Effector memory CD4-positive, alpha-beta T cell (primary cell): Measurements from ENCODE around the gene MFSD11.
"Not testable (repeated sequence)": the region's sequence is repeated elsewhere in the genome, so short reads cannot be mapped to it uniquely, and the experiment has no call there.

Source experiments
- DNase-seq, 3 donors: peaks; one replicate each; pipeline ENCODE4 v3.0.0-alpha.2; 2020
- H3K27ac ChIP-seq: 2 replicates; pipeline ENCODE4 v1.7.0; 2013; ENCODE audit warnings: mild to moderate bottlenecking, low read length, moderate library complexity; ENCODE audit not compliant: insufficient read depth, poor library complexity, severe bottlenecking
- H3K27me3 ChIP-seq: replicated peaks from 2 replicates; pipeline ENCODE4 v1.7.0; 2013; ENCODE audit warnings: mild to moderate bottlenecking, low read length; ENCODE audit not compliant: insufficient read depth, control insufficient read depth, poor library complexity, severe bottlenecking
- H3K36me3 ChIP-seq: 2 replicates; pipeline ENCODE4 v1.7.0; 2013; ENCODE audit warnings: mild to moderate bottlenecking, low read length, moderate library complexity; ENCODE audit not compliant: control insufficient read depth, insufficient read depth
- H3K4me1 ChIP-seq: 2 replicates; pipeline ENCODE4 v1.7.0; 2013; ENCODE audit warnings: low read length, mild to moderate bottlenecking; ENCODE audit not compliant: control insufficient read depth, insufficient read depth, poor library complexity, severe bottlenecking
- H3K4me3 ChIP-seq: 2 replicates; pipeline ENCODE4 v1.7.0; 2013; ENCODE audit warnings: low read length, low read depth, mild to moderate bottlenecking; ENCODE audit not compliant: insufficient read depth, poor library complexity, severe bottlenecking
- H3K9me3 ChIP-seq: 2 replicates; pipeline ENCODE4 v1.7.0; 2013; ENCODE audit warnings: mild to moderate bottlenecking, low read length, moderate library complexity; ENCODE audit not compliant: control insufficient read depth

MFSD11 gene

DNA sequence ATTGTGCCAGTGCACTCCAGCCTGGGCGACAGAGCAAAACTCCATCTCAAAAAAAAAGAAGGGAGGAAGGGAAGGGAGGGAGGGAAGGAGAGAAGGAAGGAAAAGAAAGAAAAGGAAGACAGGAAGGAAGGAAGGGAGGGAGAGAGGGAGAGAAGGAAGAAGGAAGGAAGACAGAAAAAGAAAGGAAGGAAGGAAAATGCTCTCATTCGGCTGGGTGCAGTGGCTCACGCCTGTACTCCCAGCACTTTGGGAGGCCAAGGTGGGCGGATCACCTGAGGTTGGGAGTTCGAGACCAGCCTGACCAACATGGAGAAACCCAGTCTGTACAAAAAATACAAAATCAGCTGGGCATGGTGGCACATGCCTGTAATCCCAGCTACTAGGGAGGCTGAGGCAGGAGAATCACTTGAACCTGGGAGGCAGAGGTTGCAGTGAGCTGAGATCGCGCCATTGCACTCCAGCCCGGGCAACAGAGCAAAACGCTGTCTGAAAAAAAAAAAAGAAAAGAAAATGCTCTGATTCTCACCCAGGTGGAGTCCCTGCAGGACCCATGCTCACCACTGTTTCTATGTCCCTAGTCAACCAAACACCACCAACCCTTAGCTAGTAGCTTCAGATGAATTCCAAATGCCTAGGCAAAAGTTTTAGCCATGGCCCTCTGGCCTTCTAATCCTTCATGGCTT, 78.1 kb downstream of the MFSD11 start:
- H3K4me3 ChIP-seq, H3K36me3 ChIP-seq, H3K27me3 ChIP-seq, H3K4me1 ChIP-seq, H3K9me3 ChIP-seq, H3K27ac ChIP-seq, DNase-seq: not testable (repeated sequence)

DNA sequence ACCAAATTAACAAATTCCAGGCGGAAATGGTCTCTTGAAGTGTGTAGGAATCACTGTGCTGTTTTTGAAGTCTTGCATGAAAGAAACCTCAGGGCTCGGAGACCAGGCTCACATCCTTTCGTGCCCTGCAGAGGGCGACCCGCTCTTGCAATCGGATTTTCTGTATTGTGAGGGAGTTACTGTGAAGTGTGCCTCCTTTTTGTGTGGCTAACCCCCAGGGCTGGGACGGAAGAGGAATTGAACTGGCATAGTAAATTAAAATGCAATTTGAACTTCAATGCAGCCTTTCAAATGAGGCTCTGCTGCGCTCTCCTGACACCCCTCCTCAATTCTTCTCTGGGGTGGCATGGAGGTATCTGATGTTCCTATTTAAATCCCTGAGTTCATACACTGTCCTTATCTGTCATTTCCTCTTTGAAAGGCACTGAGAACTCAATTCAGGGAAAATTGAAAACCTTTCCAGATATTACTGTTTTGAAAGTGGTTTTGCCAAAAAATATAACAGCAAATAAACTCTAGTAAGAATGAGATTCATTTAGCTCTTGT, 78.7 kb downstream of the MFSD11 start:
- H3K27me3 ChIP-seq: no peaks in the 10 kb centered on the region
- peak; percentile 9 to 32 (median 31) for DNase-seq
- H3K36me3 ChIP-seq: no peaks in the 10 kb centered on the region
- H3K4me1 ChIP-seq: peaks cover 5% of the 10 kb centered on the region
- no peaks in the 10 kb centered on the region for H3K9me3 ChIP-seq
- H3K27ac ChIP-seq: no peak overlapping the region
- H3K4me3 ChIP-seq: no peak overlapping the region

DNA sequence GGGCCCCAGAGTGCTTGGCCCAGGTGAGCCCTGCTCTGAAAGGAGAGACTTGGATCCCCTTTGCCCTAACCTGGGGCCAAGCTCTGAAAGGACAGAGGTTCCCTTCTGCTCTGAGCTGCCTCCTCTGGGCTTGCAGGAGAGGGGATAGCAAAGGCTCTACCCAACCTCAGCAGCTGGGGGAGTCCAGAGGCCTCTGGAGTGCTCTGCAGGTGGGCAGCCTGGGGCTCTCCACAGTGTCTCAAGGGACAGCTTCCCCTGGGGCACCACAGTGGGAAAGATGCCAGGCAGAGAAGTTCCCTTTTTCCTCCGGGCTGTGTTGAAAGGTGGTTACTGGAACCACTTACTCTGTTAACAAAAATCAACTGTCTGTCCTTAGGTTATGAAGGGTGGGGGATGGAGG, 82.1 kb downstream of the MFSD11 start:
- no peak for DNase-seq
- H3K4me3 ChIP-seq: no peak overlapping the region
- peaks cover 5% of the 10 kb centered on the region for H3K4me1 ChIP-seq
- H3K36me3 ChIP-seq: no peaks in the 10 kb centered on the region
- H3K27ac ChIP-seq: no peak overlapping the region
- no peaks in the 10 kb centered on the region for H3K9me3 ChIP-seq
- H3K27me3 ChIP-seq: no peaks in the 10 kb centered on the region

DNA sequence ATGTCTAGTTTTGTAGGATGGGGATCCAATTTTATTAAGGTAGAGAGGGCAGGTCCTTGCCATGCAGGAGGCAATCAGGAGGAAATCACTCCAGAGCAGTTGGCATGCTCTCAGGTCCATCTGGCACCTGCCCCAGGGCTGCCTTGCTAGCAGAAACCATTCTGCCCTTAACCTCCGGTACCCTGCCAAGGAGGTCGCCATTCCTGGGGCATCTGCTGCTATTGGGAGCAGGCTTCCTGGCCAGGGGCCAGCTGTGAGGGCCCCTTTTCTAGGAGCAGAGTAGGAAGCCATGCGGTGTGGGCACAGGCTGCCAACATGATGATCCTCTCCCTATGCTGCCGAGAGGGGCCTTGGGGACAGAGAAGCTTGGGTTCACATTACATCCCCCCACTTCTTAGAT, 82.6 kb downstream of the MFSD11 start:
- no peak for DNase-seq
- Histone ChIP-seq H3K4me1 (peaks cover 5% of the 10 kb centered on the region), H3K4me3 (no peak overlapping the region), H3K9me3 (no peaks in the 10 kb centered on the region), H3K27ac (no peak overlapping the region), H3K27me3 (no peaks in the 10 kb centered on the region), H3K36me3 (no peaks in the 10 kb centered on the region)

DNA sequence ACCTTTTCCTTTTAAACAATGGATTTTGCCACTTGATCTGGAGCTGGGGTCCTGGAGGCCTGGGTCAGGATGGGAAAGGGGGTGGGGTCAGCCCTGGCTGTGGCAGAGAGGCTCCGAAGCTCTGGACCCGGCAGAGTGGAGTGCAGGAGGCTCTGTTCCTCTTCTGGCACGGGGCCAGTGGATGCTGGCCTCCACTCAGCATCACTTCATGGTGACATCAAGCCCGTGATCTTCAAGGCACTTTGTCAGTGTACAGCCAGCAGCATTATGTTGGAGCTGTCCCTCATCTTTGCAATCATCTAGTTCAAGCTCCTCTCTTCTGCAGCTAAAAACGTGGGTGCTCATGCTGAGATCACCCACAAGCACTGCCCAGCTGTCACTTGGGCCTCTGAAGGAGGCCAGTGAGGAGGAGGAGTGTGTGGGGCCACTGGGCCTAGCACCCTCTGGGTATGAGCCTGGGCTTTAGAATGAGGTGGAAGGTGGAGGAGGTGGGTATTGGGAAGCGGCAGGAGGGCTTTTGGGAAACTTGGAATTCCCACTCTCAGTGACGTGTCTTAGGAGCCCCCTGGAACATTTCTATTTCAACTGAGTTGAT, 84.4 kb downstream of the MFSD11 start:
- Histone ChIP-seq H3K9me3 (no peaks in the 10 kb centered on the region), H3K36me3 (no peaks in the 10 kb centered on the region), H3K27me3 (no peaks in the 10 kb centered on the region), H3K4me1 (no peaks in the 10 kb centered on the region), H3K4me3 (no peak overlapping the region), H3K27ac (no peak overlapping the region)
- no peak for DNase-seq

DNA sequence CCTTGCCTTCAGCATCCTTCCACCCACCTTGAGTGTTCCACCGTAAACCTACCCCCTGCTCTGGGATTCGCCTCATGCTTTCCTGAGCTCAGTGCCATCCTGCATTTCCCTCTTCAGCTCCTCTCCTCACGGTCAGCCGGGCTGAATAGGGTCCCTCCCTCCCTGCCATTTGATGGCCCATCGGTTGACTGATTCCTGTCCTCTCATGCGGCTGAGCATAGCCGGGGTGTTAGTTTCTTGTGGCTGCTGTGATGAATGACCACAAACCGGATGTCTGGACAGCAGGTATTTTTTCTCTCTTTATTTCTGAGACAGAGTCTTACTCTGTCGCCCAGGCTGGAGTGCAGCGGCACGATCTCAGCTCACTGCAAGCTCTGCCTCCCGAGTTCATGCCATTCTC, 86.2 kb downstream of the MFSD11 start:
- Histone ChIP-seq H3K36me3 (no peaks in the 10 kb centered on the region), H3K4me3 (no peak overlapping the region), H3K27ac (no peak overlapping the region), H3K27me3 (no peaks in the 10 kb centered on the region), H3K4me1 (no peaks in the 10 kb centered on the region), H3K9me3 (no peaks in the 10 kb centered on the region)
- DNase-seq: no peak

DNA sequence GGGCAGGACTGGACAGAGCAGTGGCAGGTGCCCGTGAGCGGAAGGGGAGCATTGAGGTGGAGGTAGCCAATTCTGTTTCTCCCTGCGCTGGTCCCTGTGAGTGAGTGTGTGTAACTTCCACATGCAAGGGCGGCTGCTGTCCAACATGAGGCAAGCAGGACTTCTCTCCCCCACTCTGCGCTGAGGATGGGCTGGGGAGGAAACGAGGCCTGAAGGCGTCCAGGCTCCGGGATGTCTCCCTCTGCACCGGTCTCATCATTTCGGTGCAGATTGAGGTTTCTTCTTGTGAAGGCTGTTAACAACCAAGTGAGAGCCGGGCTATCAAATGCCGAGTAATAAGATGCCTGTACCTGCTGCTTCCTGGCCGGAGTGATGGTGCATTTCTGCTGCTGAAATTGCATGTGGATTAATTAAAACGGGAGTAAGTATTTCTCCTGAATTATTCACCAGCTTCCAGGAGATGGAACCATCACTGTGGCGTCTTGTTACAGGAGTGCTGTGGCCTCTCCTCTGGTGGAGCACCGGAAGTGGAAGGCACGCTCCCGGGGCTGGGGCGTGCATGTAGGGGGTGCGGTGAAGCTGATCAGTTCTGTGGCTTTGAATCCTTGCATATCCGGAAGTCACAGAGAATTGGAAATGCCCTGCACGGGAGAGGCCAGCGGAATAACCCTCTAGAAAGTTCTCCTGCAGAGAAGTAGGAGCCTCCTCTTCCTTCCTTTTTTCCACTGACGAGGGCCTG, 88.6 kb downstream of the MFSD11 start:
- no peaks in the 10 kb centered on the region for H3K4me1 ChIP-seq
- H3K4me3 ChIP-seq: no peak overlapping the region
- no peak for DNase-seq
- H3K9me3 ChIP-seq: no peaks in the 10 kb centered on the region
- no peaks in the 10 kb centered on the region for H3K36me3 ChIP-seq
- H3K27me3 ChIP-seq: no peaks in the 10 kb centered on the region
- H3K27ac ChIP-seq: no peak overlapping the region

DNA sequence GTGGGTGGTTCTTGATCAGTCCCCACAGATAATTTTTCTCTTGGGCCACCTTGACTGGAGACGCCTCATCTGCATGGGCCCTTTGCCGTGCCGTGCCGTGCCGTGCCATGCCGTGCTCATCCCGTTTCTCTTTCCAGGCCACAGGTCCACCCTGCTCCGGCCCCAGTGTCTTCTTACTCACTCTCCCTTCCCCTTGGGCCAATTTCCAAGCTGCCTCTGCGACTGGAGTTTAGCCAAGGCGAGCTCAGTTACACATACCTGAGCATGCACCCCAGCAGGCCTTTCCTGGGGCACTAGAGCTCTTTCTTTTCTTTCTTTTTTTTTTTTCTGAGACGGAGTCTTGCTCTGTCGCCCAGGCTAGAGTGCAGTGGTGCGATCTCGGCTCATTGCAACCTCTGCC, 89.8 kb downstream of the MFSD11 start:
- Histone ChIP-seq H3K27me3 (no peaks in the 10 kb centered on the region), H3K27ac (no peak overlapping the region), H3K4me1 (no peaks in the 10 kb centered on the region), H3K4me3 (no peak overlapping the region), H3K36me3 (no peaks in the 10 kb centered on the region), H3K9me3 (no peaks in the 10 kb centered on the region)
- no peak for DNase-seq
